Measurements from ENCODE around the gene SENP2. TPM values are rescaled to one million over a fixed set of nuclear protein-coding genes. Genes with fewer than 3 reads are reported as not detected.

SENP2 gene
- total and polyA plus RNA-seq, 9 of the 15 experiments (the other 6 are each of a cell fraction or from before 2014, with no cell fraction given) = 11.8 to 67.1 (median 41.1) TPM

DNA sequence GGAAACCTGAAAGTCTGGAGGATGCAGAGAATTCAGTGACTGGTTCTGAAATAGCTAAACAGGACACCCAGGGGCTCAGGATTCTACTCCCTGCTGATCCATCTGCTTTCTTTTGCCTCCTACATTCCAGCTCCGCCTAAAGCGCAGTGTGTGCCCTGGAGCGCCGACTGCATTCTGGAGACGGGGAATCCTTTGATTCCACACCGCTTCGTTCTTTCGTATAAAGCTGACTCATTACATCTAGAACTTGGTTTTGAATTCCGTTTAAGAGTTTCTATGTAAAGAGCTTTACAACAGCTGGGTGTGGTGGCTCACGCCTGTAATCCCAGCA, 61.8 kb downstream of the SENP2 start:
- no TSS peak for BruUV-seq (replicated peaks)
- Histone ChIP-seq H3K9me3 (replicated peaks; ENCODE audit: control insufficient read depth, insufficient read depth, low read depth, low read length) (no peaks in the 10 kb centered on the region), H3K79me2 (ENCODE audit: control insufficient read depth, insufficient read depth, low read length) (no peaks in the 10 kb centered on the region), H3K9me1 (ENCODE audit: control insufficient read depth, insufficient read depth, low read length) (no peaks in the 10 kb centered on the region), H2AFZ (ENCODE audit: low read depth, low read length) (no peak overlapping the region), H3K27ac (ENCODE audit: extremely low read depth, low read depth, low read length) (no peak overlapping the region), H3K4me3 (no peak overlapping the region), H4K20me1 (replicated peaks; ENCODE audit: control insufficient read depth, insufficient read depth, low read length) (no peaks in the 10 kb centered on the region), H3K9ac (ENCODE audit: insufficient read depth in 1 of 2, low read depth in 2 of 2, low read length in 2 of 2) (no peak overlapping the region), H3K36me3 (ENCODE audit: control insufficient read depth, insufficient read depth, low read length) (peaks cover 65% of the 10 kb centered on the region; the same call in 2 of the 3 replicates), H3K27me3 (ENCODE audit: control insufficient read depth in 2 of 2, insufficient read depth in 2 of 2, low read length in 2 of 2) (no peaks in the 10 kb centered on the region), H3K4me2 (ENCODE audit: insufficient read depth, low read length) (no peak overlapping the region), H3K4me1 (replicated peaks in 1 of 2; ENCODE audit: control insufficient read depth in 2 of 2, insufficient read depth in 2 of 2, low read length in 2 of 2) (peaks cover 8 to 9% of the 10 kb centered on the region in 2 experiments; a peak in 4 of 5 replicates)
- CTCF ChIA-PET (ENCODE audit: low intra/inter-chr PET ratio) = no interaction called here
- FAIRE-seq = no peak
- POLR2A ChIA-PET = interaction anchor here (0.8 kb wide), 1 partner anchor 15 kb away, joined by 3 read pairs; no protein-coding TSS in a partner anchor
- TF ChIP-seq KAT7 (CRISPR knock-in tag; IDR thresholded peaks at IDR 0.05; ENCODE audit: borderline replicate concordance) (no peak), SMARCE1 (IDR thresholded peaks at IDR 0.05) (no peak), TAL1 (IDR thresholded peaks at IDR 0.05) (no peak)
- TF ChIP-seq, protein P1, sequence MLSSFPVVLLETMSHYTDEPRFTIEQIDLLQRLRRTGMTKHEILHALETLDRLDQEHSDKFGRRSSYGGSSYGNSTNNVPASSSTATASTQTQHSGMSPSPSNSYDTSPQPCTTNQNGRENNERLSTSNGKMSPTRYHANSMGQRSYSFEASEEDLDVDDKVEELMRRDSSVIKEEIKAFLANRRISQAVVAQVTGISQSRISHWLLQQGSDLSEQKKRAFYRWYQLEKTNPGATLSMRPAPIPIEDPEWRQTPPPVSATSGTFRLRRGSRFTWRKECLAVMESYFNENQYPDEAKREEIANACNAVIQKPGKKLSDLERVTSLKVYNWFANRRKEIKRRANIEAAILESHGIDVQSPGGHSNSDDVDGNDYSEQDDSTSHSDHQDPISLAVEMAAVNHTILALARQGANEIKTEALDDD (IDR thresholded peaks at IDR 0.05) = no peak
- TF ChIP-seq, protein P2, sequence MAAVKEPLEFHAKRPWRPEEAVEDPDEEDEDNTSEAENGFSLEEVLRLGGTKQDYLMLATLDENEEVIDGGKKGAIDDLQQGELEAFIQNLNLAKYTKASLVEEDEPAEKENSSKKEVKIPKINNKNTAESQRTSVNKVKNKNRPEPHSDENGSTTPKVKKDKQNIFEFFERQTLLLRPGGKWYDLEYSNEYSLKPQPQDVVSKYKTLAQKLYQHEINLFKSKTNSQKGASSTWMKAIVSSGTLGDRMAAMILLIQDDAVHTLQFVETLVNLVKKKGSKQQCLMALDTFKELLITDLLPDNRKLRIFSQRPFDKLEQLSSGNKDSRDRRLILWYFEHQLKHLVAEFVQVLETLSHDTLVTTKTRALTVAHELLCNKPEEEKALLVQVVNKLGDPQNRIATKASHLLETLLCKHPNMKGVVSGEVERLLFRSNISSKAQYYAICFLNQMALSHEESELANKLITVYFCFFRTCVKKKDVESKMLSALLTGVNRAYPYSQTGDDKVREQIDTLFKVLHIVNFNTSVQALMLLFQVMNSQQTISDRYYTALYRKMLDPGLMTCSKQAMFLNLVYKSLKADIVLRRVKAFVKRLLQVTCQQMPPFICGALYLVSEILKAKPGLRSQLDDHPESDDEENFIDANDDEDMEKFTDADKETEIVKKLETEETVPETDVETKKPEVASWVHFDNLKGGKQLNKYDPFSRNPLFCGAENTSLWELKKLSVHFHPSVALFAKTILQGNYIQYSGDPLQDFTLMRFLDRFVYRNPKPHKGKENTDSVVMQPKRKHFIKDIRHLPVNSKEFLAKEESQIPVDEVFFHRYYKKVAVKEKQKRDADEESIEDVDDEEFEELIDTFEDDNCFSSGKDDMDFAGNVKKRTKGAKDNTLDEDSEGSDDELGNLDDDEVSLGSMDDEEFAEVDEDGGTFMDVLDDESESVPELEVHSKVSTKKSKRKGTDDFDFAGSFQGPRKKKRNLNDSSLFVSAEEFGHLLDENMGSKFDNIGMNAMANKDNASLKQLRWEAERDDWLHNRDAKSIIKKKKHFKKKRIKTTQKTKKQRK (IDR thresholded peaks at IDR 0.05; ENCODE audit: borderline replicate concordance, low read depth, low read length) = no peak
- TF ChIP-seq, protein P3, sequence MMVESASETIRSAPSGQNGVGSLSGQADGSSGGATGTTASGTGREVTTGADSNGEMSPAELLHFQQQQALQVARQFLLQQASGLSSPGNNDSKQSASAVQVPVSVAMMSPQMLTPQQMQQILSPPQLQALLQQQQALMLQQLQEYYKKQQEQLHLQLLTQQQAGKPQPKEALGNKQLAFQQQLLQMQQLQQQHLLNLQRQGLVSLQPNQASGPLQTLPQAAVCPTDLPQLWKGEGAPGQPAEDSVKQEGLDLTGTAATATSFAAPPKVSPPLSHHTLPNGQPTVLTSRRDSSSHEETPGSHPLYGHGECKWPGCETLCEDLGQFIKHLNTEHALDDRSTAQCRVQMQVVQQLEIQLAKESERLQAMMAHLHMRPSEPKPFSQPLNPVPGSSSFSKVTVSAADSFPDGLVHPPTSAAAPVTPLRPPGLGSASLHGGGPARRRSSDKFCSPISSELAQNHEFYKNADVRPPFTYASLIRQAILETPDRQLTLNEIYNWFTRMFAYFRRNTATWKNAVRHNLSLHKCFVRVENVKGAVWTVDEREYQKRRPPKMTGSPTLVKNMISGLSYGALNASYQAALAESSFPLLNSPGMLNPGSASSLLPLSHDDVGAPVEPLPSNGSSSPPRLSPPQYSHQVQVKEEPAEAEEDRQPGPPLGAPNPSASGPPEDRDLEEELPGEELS (CRISPR knock-in tag; IDR thresholded peaks at IDR 0.05; ENCODE audit: borderline replicate concordance) = no peak
- 91% methylated on average over 8 of the region's 10 CpGs for WGBS (ENCODE audit: insufficient coverage, low coverage, missing lambda C conversion rate)
- in situ Hi-C loops (cut with MboI) (no loop called here), intact Hi-C loops (cut with micrococcal nuclease) (no loop called here)
- no peak for DNase-seq (ENCODE audit: extremely low read depth in 1 of 4, low spot score in 3 of 4)
- no peak for ATAC-seq
